ENCODE measurements around the gene OR51D1.

The OR51D1 gene, protein sequence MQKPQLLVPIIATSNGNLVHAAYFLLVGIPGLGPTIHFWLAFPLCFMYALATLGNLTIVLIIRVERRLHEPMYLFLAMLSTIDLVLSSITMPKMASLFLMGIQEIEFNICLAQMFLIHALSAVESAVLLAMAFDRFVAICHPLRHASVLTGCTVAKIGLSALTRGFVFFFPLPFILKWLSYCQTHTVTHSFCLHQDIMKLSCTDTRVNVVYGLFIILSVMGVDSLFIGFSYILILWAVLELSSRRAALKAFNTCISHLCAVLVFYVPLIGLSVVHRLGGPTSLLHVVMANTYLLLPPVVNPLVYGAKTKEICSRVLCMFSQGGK

GRCh38 chr11:4636962-4637661 is at the start of gene OR51D1:
TSS of gene OR51D1 (plus strand) at chr11:4637477. CDS start at chr11:4639791, 2,314 bp downstream.
- peak; percentile 68 for DNase-seq (ENCODE audit: low spot score)
- in situ Hi-C loops (cut with MboI; ENCODE audit: low sequenced_read_pairs, unreplicated experiment), result loop anchor here (25.0 kb wide), 1 partner anchor 750 kb away; the partner anchor contains the start of gene OR51M1
- TF ChIP-seq, protein P1, sequence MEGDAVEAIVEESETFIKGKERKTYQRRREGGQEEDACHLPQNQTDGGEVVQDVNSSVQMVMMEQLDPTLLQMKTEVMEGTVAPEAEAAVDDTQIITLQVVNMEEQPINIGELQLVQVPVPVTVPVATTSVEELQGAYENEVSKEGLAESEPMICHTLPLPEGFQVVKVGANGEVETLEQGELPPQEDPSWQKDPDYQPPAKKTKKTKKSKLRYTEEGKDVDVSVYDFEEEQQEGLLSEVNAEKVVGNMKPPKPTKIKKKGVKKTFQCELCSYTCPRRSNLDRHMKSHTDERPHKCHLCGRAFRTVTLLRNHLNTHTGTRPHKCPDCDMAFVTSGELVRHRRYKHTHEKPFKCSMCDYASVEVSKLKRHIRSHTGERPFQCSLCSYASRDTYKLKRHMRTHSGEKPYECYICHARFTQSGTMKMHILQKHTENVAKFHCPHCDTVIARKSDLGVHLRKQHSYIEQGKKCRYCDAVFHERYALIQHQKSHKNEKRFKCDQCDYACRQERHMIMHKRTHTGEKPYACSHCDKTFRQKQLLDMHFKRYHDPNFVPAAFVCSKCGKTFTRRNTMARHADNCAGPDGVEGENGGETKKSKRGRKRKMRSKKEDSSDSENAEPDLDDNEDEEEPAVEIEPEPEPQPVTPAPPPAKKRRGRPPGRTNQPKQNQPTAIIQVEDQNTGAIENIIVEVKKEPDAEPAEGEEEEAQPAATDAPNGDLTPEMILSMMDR (IDR thresholded peaks at IDR 0.05; ENCODE audit: borderline replicate concordance, control extremely low read depth, extremely low read depth, insufficient read depth, missing control alignments), result peak; percentile 94

- in situ Hi-C loops (cut with MboI; ENCODE audit: low sequenced_read_pairs, unreplicated experiment), result no loop called here
- DNase-seq (ENCODE audit: low spot score), result no peak
- TF ChIP-seq, protein P1 (IDR thresholded peaks at IDR 0.05; ENCODE audit: borderline replicate concordance, control extremely low read depth, extremely low read depth, insufficient read depth, missing control alignments), result no peak
These were observed 48.3 kb upstream of the OR51D1 start for GRCh38 chr11:4589017-4589416.

GRCh38 chr11:4593739-4594138 is 43.5 kb upstream of the OR51D1 start, which contains the start of gene OR52I1:
TSS of gene OR52I1 (plus strand) at chr11:4594039. CDS start at chr11:4594039, 0 bp downstream.
- in situ Hi-C loops (cut with MboI; ENCODE audit: low sequenced_read_pairs, unreplicated experiment), result no loop called here
- TF ChIP-seq, protein P1 (IDR thresholded peaks at IDR 0.05; ENCODE audit: borderline replicate concordance, control extremely low read depth, extremely low read depth, insufficient read depth, missing control alignments), result no peak
- no peak for DNase-seq (ENCODE audit: low spot score)

GRCh38 chr11:4605057-4605456 is 32.2 kb upstream of the OR51D1 start:
- DNase-seq (ENCODE audit: low spot score), result no peak
- in situ Hi-C loops (cut with MboI; ENCODE audit: low sequenced_read_pairs, unreplicated experiment), result no loop called here
- TF ChIP-seq, protein P1 (IDR thresholded peaks at IDR 0.05; ENCODE audit: borderline replicate concordance, control extremely low read depth, extremely low read depth, insufficient read depth, missing control alignments), result no peak

DNA sequence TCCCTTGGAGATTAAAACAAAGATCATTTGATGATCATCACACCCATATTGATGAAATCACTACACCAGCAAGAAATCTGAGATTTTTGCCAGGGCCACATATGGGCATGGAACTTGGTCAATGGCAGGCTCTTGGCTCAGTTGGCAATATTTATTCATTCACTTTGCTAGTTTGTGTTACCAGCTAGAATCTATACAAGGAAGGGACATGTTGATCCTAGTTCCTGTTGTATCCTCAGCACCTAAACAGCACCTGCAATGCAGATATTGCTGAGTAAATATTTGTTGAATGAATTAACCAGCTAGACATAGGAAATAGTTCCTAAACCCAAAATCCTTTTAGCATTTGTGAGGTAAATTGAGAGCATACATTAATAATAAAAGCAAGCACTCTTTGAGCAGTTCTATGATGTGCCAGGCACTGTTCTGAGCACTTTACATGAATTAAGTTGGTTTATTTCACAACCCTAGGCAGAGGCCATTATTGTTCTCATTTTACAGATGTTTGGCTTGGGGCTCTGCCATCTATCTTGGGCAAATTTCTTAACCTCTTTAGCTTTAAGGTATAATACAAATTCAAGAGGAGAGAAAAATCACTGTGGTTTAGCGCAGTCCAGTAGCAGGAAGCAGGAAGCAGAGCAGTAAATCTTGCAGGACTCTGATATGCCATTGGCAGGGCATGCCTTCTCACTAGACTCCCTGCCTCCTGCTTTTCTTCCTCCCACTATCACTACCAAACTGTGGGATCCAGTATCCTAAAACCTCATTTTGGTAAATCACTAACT is 30.9 kb upstream of the OR51D1 start:
- TF ChIP-seq, protein P1 (IDR thresholded peaks at IDR 0.05; ENCODE audit: borderline replicate concordance, control extremely low read depth, extremely low read depth, insufficient read depth, missing control alignments), result no peak
- DNase-seq (ENCODE audit: low spot score), result no peak
- in situ Hi-C loops (cut with MboI; ENCODE audit: low sequenced_read_pairs, unreplicated experiment), result no loop called here

DNA sequence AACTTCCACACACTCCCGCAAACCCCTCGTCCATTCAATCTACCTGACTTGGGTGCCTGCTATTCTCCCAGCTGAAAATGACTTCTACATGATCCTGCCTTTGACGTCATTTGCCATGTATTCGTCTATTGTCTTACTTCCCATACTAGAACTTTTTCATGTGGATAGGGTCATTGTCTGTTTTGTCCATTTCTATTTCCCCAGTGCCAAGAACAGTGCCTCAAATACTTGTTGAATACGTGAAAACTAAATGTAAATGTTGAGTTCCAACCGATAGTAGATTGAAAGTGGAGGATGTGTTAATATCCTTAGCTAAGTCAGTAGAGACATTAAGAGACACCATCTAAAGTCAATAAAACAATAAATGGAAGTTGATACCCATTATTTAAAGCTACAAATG is 30.2 kb upstream of the OR51D1 start:
- TF ChIP-seq, protein P1 (IDR thresholded peaks at IDR 0.05; ENCODE audit: borderline replicate concordance, control extremely low read depth, extremely low read depth, insufficient read depth, missing control alignments), result no peak
- no peak for DNase-seq (ENCODE audit: low spot score)
- in situ Hi-C loops (cut with MboI; ENCODE audit: low sequenced_read_pairs, unreplicated experiment), result no loop called here

All from GM13976 (cell line).